Omental fat pad (tissue), 4 donors: ENCODE data around the gene TPRG1. TPM values are rescaled to one million over a fixed set of nuclear protein-coding genes. Genes with fewer than 3 reads are reported as not detected.
A peak's percentile ranks its signal among the peaks of the same experiment; 100 is the strongest.

Experiments used
- ATAC-seq: fragments of 150-250 bp; one replicate; pipeline ENCODE4 v1.9.1; 2016; ENCODE audit warnings: mild to moderate bottlenecking, moderate library complexity; ENCODE audit not compliant: low FRiP score
- DNase-seq: peaks from one replicate; pipeline ENCODE4 v3.0.0-alpha.2; 2019; ENCODE audit warnings: low spot score
- CTCF ChIP-seq, 3 donors: fragments of 450-650 bp; IDR thresholded peaks; one replicate each; pipeline ENCODE4 v1.5.1; 2016 to 2017; ENCODE audit warnings: antibody characterized with exemption in 3 of 3, mild to moderate bottlenecking in 3 of 3, moderate library complexity in 2 of 3
- total RNA-seq, 4 donors: library from RNA; depleted of rRNA; stranded (reverse); fragments of >200 nt; gene quantifications; one replicate each; pipeline ENCODE4 v1.1.0, GENCODE V29; 2016

The TPRG1 gene
- total RNA-seq, 4 donors from 2014 or later = 7.1 to 18.3 (median 13.8) TPM

GRCh38 chr3:189260556-189261493, 89.1 kb downstream of the TPRG1 start:
- DNase-seq (no peak), ATAC-seq (peak; percentile 90)
- TF ChIP-seq CTCF (IDR thresholded peaks at IDR 0.05) = no peak

GRCh38 chr3:189262746-189263145, 91.0 kb downstream of the TPRG1 start:
- ATAC-seq (no peak), DNase-seq (no peak)
- TF ChIP-seq CTCF (IDR thresholded peaks at IDR 0.05) = no peak

GRCh38 chr3:189267981-189268613, 96.3 kb downstream of the TPRG1 start:
- DNase-seq = no peak
- ATAC-seq = peak; percentile 80
- no peak for TF ChIP-seq CTCF (IDR thresholded peaks at IDR 0.05)

GRCh38 chr3:189269365-189269764, 97.6 kb downstream of the TPRG1 start:
- DNase-seq (no peak), ATAC-seq (no peak)
- TF ChIP-seq CTCF (IDR thresholded peaks at IDR 0.05) = no peak

- DNase-seq (no peak), ATAC-seq (no peak)
- no peak for TF ChIP-seq CTCF (IDR thresholded peaks at IDR 0.05)
Measured at GRCh38 chr3:189270248-189270832, 98.6 kb downstream of the TPRG1 start.

- ATAC-seq (no peak), DNase-seq (no peak)
- TF ChIP-seq CTCF (IDR thresholded peaks at IDR 0.05) = no peak
Measured at GRCh38 chr3:189272500-189273119, 100.8 kb downstream of the TPRG1 start.
